Measurements from ENCODE around the gene RPS27A. TPM values are rescaled to one million over a fixed set of nuclear protein-coding genes. Genes with fewer than 3 reads are reported as not detected.

Gene RPS27A
- total RNA-seq, 4 donors from 2014 or later = 888 to 1,822 (median 1,618) TPM

GRCh38 chr2:55282110-55282917 is 49.8 kb downstream of the RPS27A start:
- no peak for TF ChIP-seq EP300 (IDR thresholded peaks at IDR 0.05)
- TF ChIP-seq POLR2A (IDR thresholded peaks at IDR 0.05) = peak in 1 of 2 donors; percentile 37
- no peak for TF ChIP-seq CTCF (IDR thresholded peaks at IDR 0.05)
- TF ChIP-seq POLR2AphosphoS5 (IDR thresholded peaks at IDR 0.05) = peak in 2 of 3 donors; percentile 58 to 65
- Histone ChIP-seq H3K9me3 (no peaks in the 10 kb centered on the region), H3K27me3 (no peaks in the 10 kb centered on the region), H3K27ac (peak overlapping the region; percentile 88), H3K4me3 (peak overlapping the region; percentile 84), H3K4me1 (peaks cover 14% of the 10 kb centered on the region), H3K36me3 (no peaks in the 10 kb centered on the region)
- DNase-seq (ENCODE audit: low spot score in 2 of 2) = peak; percentile 90 to 93
- WGBS = 9% methylated on average over 33 of the region's 60 CpGs

GRCh38 chr2:55283083-55283482 is 50.6 kb downstream of the RPS27A start:
- no peaks in the 10 kb centered on the region for H3K9me3 ChIP-seq
- no peak overlapping the region for H3K27ac ChIP-seq
- H3K36me3 ChIP-seq = no peaks in the 10 kb centered on the region
- H3K4me3 ChIP-seq = peak overlapping the region; percentile 84
- 98% methylated on average over 12 of the region's 12 CpGs for WGBS
- peaks cover 14% of the 10 kb centered on the region for H3K4me1 ChIP-seq
- DNase-seq (ENCODE audit: low spot score in 2 of 2) = no peak
- no peaks in the 10 kb centered on the region for H3K27me3 ChIP-seq
- TF ChIP-seq EP300 (IDR thresholded peaks at IDR 0.05) = no peak
- no peak for TF ChIP-seq POLR2A (IDR thresholded peaks at IDR 0.05)
- no peak for TF ChIP-seq POLR2AphosphoS5 (IDR thresholded peaks at IDR 0.05)
- no peak for TF ChIP-seq CTCF (IDR thresholded peaks at IDR 0.05)

Other genes starting within 250 kb of the RPS27A start
- 100 to 1,000 TPM; 234 to 395 (median 319) TPM for gene RTN4, start 182.2 kb upstream of the RPS27A start, total RNA-seq
- 10 to 100 TPM in 1 of 4 donors, 1 to 10 TPM in 3; 2.5 to 12.7 (median 5.9) TPM for gene CLHC1, start 395 bp upstream of the RPS27A start, total RNA-seq
- 10 to 100 TPM; 12.1 to 25.6 (median 17.6) TPM for gene MTIF2, start 36.5 kb downstream of the RPS27A start, total RNA-seq
- gene CCDC88A, start 187.2 kb downstream of the RPS27A start, total RNA-seq = 10 to 100 TPM in 3 of 4 donors, 1 to 10 TPM in 1; 9.0 to 25.8 (median 18.2) TPM